ENCODE measurements around the gene CCL17.
A peak's percentile ranks its signal among the peaks of the same experiment; 100 is the strongest.

Gene CCL17

DNA sequence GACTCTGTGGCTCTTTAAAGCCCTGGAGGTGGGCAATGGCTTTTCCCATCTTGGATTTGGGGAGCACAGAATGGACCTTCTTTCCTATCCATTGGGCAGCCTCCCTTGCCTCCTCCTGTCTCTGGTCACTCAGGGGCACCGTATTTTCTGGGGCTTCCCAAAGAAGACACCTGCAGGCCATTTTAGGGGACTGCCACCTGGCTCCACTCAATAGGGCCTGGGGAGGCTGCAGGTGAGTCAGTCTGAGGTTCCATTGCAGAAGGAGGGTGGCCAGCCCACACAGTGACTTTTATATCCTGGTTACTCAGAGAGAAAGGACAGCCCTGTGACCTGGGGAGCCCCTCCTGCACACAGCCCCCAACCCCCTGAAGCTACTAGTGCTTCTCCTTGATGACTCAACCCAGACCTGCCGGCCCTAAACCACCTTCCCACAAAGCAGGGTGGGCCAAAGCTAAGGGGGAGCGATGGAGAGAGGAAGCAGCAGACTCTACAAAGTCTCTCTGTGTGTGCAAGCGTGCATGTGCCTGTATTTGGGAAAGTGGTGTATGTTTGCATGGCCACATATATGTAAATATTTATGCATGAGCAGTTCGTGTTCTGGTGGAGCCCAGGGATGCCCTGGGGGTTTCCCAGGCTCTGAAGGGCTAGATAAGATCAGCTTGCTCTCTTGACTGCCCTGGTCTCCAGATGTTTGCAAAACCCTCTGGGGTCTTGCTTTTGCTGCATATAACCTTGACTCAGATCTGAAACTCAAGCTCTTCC, 27.3 kb upstream of the CCL17 start:
- peak in 1 of 2 donors; percentile 4 for DNase-seq (ENCODE audit: low read depth in 2 of 2, low spot score in 1 of 2)

DNA sequence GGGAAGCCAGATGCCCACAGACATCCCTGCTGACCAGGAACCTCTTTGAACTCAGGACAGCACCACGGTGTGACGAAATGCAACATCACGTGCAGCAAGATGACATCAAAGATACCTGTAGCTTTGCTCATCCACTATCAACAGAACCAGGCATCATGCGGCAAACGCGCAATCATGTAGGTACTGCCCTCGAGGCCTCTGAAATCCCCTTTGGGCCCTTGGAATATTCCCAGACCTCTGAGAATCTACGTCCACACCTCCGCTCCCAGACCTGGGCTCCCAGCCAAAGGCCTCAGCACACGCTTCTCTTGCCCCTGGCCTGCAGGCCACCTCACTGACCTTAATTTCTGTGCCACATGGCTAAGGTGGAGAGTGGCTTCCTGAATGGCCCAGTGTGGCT, 25.0 kb upstream of the CCL17 start:
- no peak for DNase-seq (ENCODE audit: low read depth in 2 of 2, low spot score in 1 of 2)

- DNase-seq (ENCODE audit: low read depth in 2 of 2, low spot score in 1 of 2), result no peak
Measured at GRCh38 chr16:57380671-57381462, 23.7 kb upstream of the CCL17 start.

GRCh38 chr16:57381791-57382534, 22.6 kb upstream of the CCL17 start:
- DNase-seq (ENCODE audit: low read depth in 2 of 2, low spot score in 1 of 2), result no peak

DNA sequence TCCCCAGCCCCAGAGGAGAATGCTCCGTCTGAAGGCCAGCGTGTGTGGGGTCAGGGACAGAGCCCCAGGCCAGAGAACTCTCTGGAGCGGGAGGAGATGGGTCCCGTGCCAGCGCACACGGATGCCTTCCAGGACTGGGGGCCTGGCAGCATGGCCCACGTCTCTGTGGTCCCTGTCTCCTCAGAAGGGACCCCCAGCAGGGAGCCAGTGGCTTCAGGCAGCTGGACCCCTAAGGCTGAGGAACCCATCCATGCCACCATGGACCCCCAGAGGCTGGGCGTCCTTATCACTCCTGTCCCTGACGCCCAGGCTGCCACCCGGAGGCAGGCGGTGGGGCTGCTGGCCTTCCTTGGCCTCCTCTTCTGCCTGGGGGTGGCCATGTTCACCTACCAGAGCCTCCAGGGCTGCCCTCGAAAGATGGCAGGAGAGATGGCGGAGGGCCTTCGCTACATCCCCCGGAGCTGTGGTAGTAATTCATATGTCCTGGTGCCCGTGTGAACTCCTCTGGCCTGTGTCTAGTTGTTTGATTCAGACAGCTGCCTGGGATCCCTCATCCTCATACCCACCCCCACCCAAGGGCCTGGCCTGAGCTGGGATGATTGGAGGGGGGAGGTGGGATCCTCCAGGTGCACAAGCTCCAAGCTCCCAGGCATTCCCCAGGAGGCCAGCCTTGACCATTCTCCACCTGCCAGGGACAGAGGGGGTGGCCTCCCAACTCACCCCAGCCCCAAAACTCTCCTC, 21.9 kb upstream of the CCL17 start:
- no peak for DNase-seq (ENCODE audit: low read depth in 2 of 2, low spot score in 1 of 2)

DNA sequence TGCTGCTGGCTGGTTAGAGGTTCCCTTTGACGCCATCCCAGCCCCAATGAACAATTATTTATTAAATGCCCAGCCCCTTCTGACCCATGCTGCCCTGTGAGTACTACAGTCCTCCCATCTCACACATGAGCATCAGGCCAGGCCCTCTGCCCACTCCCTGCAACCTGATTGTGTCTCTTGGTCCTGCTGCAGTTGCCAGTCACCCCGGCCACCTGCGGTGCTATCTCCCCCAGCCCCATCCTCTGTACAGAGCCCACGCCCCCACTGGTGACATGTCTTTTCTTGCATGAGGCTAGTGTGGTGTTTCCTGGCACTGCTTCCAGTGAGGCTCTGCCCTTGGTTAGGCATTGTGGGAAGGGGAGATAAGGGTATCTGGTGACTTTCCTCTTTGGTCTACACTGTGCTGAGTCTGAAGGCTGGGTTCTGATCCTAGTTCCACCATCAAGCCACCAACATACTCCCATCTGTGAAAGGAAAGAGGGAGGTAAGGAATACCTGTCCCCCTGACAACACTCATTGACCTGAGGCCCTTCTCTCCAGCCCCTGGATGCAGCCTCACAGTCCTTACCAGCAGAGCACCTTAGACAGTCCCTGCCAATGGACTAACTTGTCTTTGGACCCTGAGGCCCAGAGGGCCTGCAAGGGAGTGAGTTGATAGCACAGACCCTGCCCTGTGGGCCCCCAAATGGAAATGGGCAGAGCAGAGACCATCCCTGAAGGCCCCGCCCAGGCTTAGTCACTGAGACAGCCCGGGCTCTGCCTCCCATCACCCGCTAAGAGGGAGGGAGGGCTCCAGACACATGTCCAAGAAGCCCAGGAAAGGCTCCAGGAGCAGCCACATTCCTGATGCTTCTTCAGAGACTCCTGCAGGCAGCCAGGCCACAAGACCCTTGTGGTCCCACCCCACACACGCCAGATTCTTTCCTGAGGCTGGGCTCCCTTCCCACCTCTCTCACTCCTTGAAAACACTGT, 21.0 kb upstream of the CCL17 start:
- no peak for DNase-seq (ENCODE audit: low read depth in 2 of 2, low spot score in 1 of 2)

GRCh38 chr16:57384248-57385070, 20.1 kb upstream of the CCL17 start:
- DNase-seq (ENCODE audit: low read depth in 2 of 2, low spot score in 1 of 2), result no peak

- no peak for DNase-seq (ENCODE audit: low read depth in 2 of 2, low spot score in 1 of 2)
Measured at GRCh38 chr16:57385083-57385482, 19.5 kb upstream of the CCL17 start.

GRCh38 chr16:57386381-57386951, 18.1 kb upstream of the CCL17 start:
- DNase-seq (ENCODE audit: low read depth in 2 of 2, low spot score in 1 of 2), result no peak

- no peak for DNase-seq (ENCODE audit: low read depth in 2 of 2, low spot score in 1 of 2)
Measured at GRCh38 chr16:57387598-57388354, 16.8 kb upstream of the CCL17 start.

DNA sequence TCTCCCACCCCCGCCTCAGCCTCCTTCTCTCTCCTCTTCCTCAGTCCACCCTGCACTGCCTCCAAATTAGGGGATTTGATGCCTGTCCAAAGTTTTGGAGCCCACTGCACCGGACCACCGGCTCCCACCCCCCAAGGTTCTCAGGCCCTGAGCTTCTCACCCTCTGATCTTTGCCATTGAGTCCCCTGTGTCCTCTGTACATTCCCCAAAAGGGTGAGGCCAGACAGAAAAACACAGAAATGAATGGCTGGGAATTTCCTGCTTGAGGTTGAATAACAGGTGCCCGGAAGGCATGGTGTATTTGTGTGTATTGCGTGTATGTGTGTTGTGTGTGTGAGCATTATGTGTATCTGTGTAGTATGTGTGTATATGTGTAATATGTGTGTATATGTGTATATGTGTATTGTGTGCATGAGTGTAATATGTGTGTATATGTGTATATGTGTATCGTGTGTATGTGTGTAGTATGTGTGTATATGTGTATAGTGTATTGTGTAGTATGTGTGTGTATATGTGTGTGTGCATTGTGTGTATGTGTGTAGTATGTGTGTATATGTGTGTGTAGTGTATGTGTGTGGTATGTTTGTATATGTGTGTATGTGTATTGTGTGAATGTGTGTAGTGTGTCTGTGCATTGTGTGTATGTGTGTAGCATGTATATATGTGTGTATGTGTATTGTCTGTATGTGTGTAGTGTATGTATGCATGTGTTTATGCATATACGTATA, 16.0 kb upstream of the CCL17 start:
- DNase-seq (ENCODE audit: low read depth in 2 of 2, low spot score in 1 of 2), result no peak

DNA sequence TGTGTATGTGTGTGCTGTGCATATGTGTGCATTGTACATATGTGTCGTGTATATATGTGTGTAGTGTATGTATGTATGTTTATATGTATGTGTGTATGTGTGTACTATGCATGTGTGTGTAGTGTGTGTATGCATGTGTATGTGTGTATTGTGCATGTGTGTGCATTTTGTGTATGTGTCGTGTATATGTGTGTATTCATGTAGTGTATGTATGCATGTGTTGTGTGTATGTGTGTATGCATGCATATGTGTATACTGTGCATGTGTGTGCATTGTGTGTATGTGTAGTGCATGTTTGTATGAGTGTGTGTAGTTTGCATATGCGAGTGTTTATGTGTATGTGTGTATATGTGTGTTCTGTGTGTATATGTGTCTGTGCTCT, 15.5 kb upstream of the CCL17 start:
- DNase-seq (ENCODE audit: low read depth in 2 of 2, low spot score in 1 of 2), result no peak

DNA sequence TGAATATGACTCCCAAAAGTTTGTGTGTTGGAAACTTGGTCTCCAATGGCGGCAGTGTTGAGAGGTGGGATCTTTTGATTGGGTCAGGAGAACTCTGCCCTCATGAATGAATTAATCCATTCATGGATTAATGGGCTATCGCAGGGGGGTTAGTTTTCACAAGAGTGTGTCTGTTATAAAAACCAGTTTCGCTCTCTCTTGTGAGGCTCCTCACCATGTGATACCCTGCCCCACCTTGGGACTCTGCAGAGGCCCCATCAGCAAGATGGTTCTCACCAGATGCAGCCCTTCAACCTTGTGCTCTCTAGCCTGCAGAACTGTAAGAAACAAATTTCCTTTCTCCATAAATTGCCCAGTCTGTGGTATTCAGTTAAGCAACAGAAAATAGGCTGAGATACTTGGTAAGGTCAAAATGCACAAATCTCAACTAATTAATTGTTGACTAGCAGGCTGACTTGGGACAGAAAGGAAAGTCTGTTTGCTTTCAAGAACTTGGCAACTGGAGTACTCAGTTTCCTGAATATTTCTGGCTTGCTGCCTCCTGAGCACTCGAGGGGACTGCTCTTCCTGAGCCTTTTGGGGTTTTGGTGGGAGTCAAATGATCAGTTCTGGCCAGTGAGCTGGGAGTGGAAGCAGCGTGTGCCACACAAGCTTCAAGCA, 13.8 kb upstream of the CCL17 start:
- DNase-seq (ENCODE audit: low read depth in 2 of 2, low spot score in 1 of 2), result no peak

- DNase-seq (ENCODE audit: low read depth in 2 of 2, low spot score in 1 of 2), result no peak
Measured at GRCh38 chr16:57391300-57391699, 13.3 kb upstream of the CCL17 start.

DNA sequence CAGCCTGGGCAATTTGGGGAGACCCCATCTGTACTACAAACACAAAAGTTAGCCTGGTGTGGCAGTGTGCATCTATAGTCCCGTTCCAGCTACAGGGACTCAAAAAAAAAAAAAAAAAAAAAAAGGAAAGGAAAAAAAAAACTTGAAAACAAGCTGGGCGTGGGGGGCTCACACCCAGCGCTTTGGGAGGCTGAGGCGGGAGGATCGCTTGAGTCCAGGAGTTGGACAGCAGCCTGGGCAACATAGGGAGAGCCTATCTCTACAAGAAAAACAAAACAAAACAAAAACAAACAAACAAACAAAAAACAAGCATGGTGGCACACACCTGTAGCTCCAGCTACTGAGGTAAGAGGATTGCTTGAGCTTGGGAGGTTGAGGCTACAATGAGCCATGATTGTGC, 12.9 kb upstream of the CCL17 start:
- no peak for DNase-seq (ENCODE audit: low read depth in 2 of 2, low spot score in 1 of 2)

- DNase-seq (ENCODE audit: low read depth in 2 of 2, low spot score in 1 of 2), result no peak
Measured at GRCh38 chr16:57392694-57393093, 11.9 kb upstream of the CCL17 start.

- no peak for DNase-seq (ENCODE audit: low read depth in 2 of 2, low spot score in 1 of 2)
Measured at GRCh38 chr16:57394444-57394843, 10.1 kb upstream of the CCL17 start.
